HepG2 (cell line): Measurements from ENCODE around the gene DCST2. TPM values are rescaled to one million over a fixed set of nuclear protein-coding genes. Genes with fewer than 3 reads are reported as not detected.

Experiments
- ARID2 ChIP-seq: sonication (generic); formaldehyde crosslinking; IDR thresholded peaks from 2 replicates; pipeline ENCODE4 v1.8.1; 2022; ENCODE audit warnings: mild to moderate bottlenecking, missing genetic modification reagents, borderline replicate concordance
- CBFB ChIP-seq: sonication (generic); formaldehyde crosslinking; IDR thresholded peaks from 2 replicates; pipeline ENCODE4 v1.4.0; 2020; ENCODE audit warnings: missing genetic modification reagents
- CREM ChIP-seq, 2 experiments: sonication (generic) in 1 of 2; formaldehyde crosslinking in 1 of 2; IDR thresholded peaks; 2 replicates each; pipeline versions ENCODE4 v1.4.0 to v1.6.1; 2016 to 2020; ENCODE audit warnings: antibody characterized with exemption in 1 of 2, mild to moderate bottlenecking in 1 of 2, missing genetic modification reagents in 1 of 2
- GLI4 ChIP-seq: sonication (generic); formaldehyde crosslinking; IDR thresholded peaks from 2 replicates; pipeline ENCODE4 v1.5.1; 2020; ENCODE audit warnings: missing genetic modification reagents, mild to moderate bottlenecking, moderate library complexity, borderline replicate concordance
- KLF9 ChIP-seq: IDR thresholded peaks from 2 replicates; pipeline ENCODE4 v1.6.1; 2016; ENCODE audit warnings: low read depth
- MAF1 ChIP-seq: sonication (generic); formaldehyde crosslinking; IDR thresholded peaks from 2 replicates; pipeline ENCODE4 v1.5.0; 2020; ENCODE audit warnings: missing genetic modification reagents, borderline replicate concordance
- NRL ChIP-seq: sonication (generic); formaldehyde crosslinking; IDR thresholded peaks from 2 replicates; pipeline ENCODE4 v1.5.0; 2020; ENCODE audit warnings: missing genetic modification reagents, mild to moderate bottlenecking, moderate library complexity, borderline replicate concordance
- REXO4 ChIP-seq: sonication (generic); formaldehyde crosslinking; IDR thresholded peaks from 2 replicates; pipeline ENCODE4 v1.8.0; 2022; ENCODE audit warnings: missing genetic modification reagents, mild to moderate bottlenecking, borderline replicate concordance
- RORA ChIP-seq: sonication (generic); formaldehyde crosslinking; IDR thresholded peaks from 2 replicates; pipeline ENCODE4 v1.5.0; 2020; ENCODE audit warnings: mild to moderate bottlenecking, missing genetic modification reagents, moderate library complexity
- TSC22D2 ChIP-seq: sonication (generic); formaldehyde crosslinking; IDR thresholded peaks from 2 replicates; pipeline ENCODE4 v1.5.1; 2020; ENCODE audit warnings: missing genetic modification reagents, mild to moderate bottlenecking, borderline replicate concordance
- U2AF2 ChIP-seq: fragments of 200-400 bp; formaldehyde crosslinking; IDR thresholded peaks from 2 replicates; pipeline ENCODE4 v1.6.1; 2017; ENCODE audit warnings: low read depth, mild to moderate bottlenecking, low read length
- WIZ ChIP-seq: sonication (generic); formaldehyde crosslinking; IDR thresholded peaks from 2 replicates; pipeline ENCODE4 v1.5.1; 2020; ENCODE audit warnings: mild to moderate bottlenecking, missing genetic modification reagents
- YEATS4 ChIP-seq: sonication (generic); formaldehyde crosslinking; IDR thresholded peaks from 2 replicates; pipeline ENCODE4 v1.4.0; 2020; ENCODE audit warnings: missing genetic modification reagents, borderline replicate concordance
- ZFP36 ChIP-seq: fragments of 150-350 bp; IDR thresholded peaks from 2 replicates; pipeline ENCODE4 v1.6.1; 2018; ENCODE audit warnings: borderline replicate concordance, low read length, low read depth; ENCODE audit not compliant: partially characterized antibody
- ZNF101 ChIP-seq: sonication (generic); formaldehyde crosslinking; IDR thresholded peaks from 2 replicates; pipeline ENCODE4 v1.4.0; 2020; ENCODE audit warnings: mild to moderate bottlenecking, low read depth, missing genetic modification reagents, borderline replicate concordance
- ZNF441 ChIP-seq: sonication (generic); formaldehyde crosslinking; IDR thresholded peaks from 2 replicates; pipeline ENCODE4 v1.7.0; 2021; ENCODE audit warnings: missing genetic modification reagents, borderline replicate concordance
- ZNF772 ChIP-seq: sonication (generic); formaldehyde crosslinking; IDR thresholded peaks from 2 replicates; pipeline ENCODE4 v1.5.0; 2020; ENCODE audit warnings: mild to moderate bottlenecking, missing genetic modification reagents
- ZNF775 ChIP-seq: sonication (generic); formaldehyde crosslinking; IDR thresholded peaks from 2 replicates; pipeline ENCODE4 v1.4.0; 2020; ENCODE audit warnings: missing genetic modification reagents, mild to moderate bottlenecking, moderate library complexity, borderline replicate concordance
- ZSCAN29 ChIP-seq: sonication (generic); formaldehyde crosslinking; conservative IDR thresholded peaks from 2 replicates; pipeline ENCODE4 v1.4.0; 2020; ENCODE audit warnings: mild to moderate bottlenecking, missing genetic modification reagents
- polyA plus RNA-seq, 8 experiments: library from polyadenylated mRNA; depleted of rRNA in 3 of 8; stranded (reverse) in 7 of 8; unstranded in 1 of 8; fragments of >200 nt; fragmentation: Illumina TruSeq in 4 of 8; extraction: Trizol in 4 of 8; gene quantifications; 2 replicates each; pipeline versions ENCODE4 v1.2.1 to v1.2.3, GENCODE V29; 2011 to 2016; ENCODE audit warnings: low read depth in 4 of 8, missing spikeins in 1 of 8, mixed read lengths in 1 of 8; ENCODE audit not compliant: insufficient read depth in 1 of 8
- total RNA-seq, 5 experiments: library from RNA; depleted of rRNA; stranded (reverse); fragments of >200 nt; fragmentation: Illumina TruSeq; extraction: Trizol; gene quantifications; 2 replicates each; pipeline ENCODE4 v1.2.3, GENCODE V29; 2016; ENCODE audit warnings: low read depth in 1 of 5
- TF ChIP-seq, protein P1 (sequence below): sonication (generic); formaldehyde crosslinking; IDR thresholded peaks from 2 replicates; pipeline ENCODE4 v1.8.0; 2022; ENCODE audit warnings: missing genetic modification reagents, low read depth, mild to moderate bottlenecking, borderline replicate concordance
- TF ChIP-seq, protein P2 (sequence below): sonication (generic); formaldehyde crosslinking; IDR thresholded peaks from 2 replicates; pipeline ENCODE4 v1.8.1; 2023; ENCODE audit warnings: mild to moderate bottlenecking, inconsistent platforms, moderate library complexity, missing genetic modification reagents, borderline replicate concordance
- TF ChIP-seq, protein P3 (sequence below): sonication (generic); formaldehyde crosslinking; IDR thresholded peaks from 2 replicates; pipeline ENCODE4 v1.9.0; 2022; ENCODE audit warnings: missing genetic modification reagents, mild to moderate bottlenecking, borderline replicate concordance
- TF ChIP-seq, protein P4 (sequence below): sonication (generic); formaldehyde crosslinking; IDR thresholded peaks from 2 replicates; pipeline ENCODE4 v1.9.0; 2022; ENCODE audit warnings: low read depth, missing genetic modification reagents

The DCST2 gene
- total and polyA plus RNA-seq, 2 of the 13 experiments (the other 11 are each of a cell fraction or from before 2014, with no cell fraction given), result 0.74 TPM; not detected in 1

DNA sequence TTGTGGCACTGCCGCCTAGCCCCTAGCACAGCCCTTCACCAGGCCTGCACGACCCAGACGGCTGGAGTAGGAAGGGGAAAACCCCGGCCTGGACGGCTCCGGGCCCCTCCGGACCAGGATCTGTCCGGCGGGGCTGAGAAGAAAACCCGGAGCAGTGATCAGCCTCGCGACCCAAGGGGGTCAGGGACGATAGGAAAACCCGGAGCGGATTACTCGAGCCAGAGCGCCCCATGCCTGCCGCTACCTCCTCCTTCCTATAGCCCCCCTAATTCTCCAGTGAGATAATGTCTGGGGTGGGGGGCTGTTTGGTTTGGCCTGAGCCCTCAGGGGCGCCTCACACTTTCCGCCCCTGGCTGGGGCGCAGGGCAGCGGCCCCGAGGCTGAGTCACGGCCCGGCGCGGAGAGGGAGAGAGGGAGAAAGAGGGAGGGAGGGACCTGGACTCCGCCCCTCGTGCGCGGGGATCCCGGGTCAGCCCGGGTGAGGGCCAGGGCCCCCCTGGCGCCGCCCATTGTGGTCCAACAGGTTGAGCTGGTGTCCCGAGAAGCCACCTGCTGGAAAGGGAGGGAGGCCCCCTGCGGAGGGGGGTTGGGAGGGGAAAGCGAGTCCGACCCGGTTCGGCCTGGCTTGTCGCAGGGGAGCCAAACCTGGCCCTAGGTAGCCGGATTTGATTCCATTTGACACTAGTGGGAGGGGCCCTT is 32.7 kb downstream of the DCST2 start (continued):
- TF ChIP-seq ZNF772 (no peak; the same call in 1 of the 2 replicates), REXO4 (CRISPR knock-in tag) (no peak), ZSCAN29 (CRISPR knock-in tag) (peak; percentile 55; the same call in 1 of the 2 replicates), CREM (IDR thresholded peaks at IDR 0.05) (peak; percentile 39; the same call in 1 of the 2 replicates), CREM (CRISPR knock-in tag; IDR thresholded peaks at IDR 0.05) (no peak), RORA (CRISPR knock-in tag) (no peak), ZNF441 (CRISPR knock-in tag) (peak; percentile 37; the same call in 1 of the 2 replicates), ZNF775 (CRISPR knock-in tag) (0 out of 2 replicates have a peak, but pooled peaks have one; percentile 70), ZFP36 (no peak), YEATS4 (CRISPR knock-in tag) (peak; percentile 69; the same call in 1 of the 2 replicates), GLI4 (CRISPR knock-in tag) (no peak), CBFB (CRISPR knock-in tag) (peak; percentile 73; the same call in 1 of the 2 replicates), TSC22D2 (CRISPR knock-in tag) (0 out of 2 replicates have a peak, but pooled peaks have one; percentile 41), ARID2 (CRISPR knock-in tag) (peak; percentile 83; the same call in 1 of the 2 replicates), NRL (CRISPR knock-in tag) (peak; percentile 67; the same call in 1 of the 2 replicates), ZNF101 (CRISPR knock-in tag) (no peak), MAF1 (CRISPR knock-in tag) (no peak), U2AF2 (no peak), KLF9 (CRISPR knock-in tag) (no peak), WIZ (CRISPR knock-in tag) (no peak)
- TF ChIP-seq, protein P1, sequence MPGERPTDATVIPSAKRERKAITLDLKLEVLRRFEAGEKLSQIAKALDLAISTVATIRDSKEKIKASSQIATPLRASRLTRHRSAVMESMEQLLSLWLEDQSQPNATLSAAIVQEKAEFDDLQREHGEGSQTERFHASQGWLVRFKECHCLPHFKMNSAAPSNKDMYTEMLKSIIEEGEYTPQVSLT, result no peak
- TF ChIP-seq, protein P2, sequence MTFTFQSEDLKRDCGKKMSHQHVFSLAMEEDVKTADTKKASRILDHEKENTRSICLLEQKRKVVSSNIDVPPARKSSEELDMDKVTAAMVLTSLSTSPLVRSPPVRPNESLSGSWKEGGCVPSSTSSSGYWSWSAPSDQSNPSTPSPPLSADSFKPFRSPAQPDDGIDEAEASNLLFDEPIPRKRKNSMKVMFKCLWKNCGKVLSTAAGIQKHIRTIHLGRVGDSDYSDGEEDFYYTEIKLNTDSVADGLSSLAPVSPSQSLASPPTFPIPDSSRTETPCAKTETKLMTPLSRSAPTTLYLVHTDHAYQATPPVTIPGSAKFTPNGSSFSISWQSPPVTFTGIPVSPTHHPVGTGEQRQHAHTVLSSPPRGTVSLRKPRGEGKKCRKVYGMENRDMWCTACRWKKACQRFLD (CRISPR knock-in tag), result no peak
- TF ChIP-seq, protein P3, sequence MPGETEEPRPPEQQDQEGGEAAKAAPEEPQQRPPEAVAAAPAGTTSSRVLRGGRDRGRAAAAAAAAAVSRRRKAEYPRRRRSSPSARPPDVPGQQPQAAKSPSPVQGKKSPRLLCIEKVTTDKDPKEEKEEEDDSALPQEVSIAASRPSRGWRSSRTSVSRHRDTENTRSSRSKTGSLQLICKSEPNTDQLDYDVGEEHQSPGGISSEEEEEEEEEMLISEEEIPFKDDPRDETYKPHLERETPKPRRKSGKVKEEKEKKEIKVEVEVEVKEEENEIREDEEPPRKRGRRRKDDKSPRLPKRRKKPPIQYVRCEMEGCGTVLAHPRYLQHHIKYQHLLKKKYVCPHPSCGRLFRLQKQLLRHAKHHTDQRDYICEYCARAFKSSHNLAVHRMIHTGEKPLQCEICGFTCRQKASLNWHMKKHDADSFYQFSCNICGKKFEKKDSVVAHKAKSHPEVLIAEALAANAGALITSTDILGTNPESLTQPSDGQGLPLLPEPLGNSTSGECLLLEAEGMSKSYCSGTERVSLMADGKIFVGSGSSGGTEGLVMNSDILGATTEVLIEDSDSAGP, result peak; percentile 79; the same call in 1 of the 2 replicates
- TF ChIP-seq, protein P4, sequence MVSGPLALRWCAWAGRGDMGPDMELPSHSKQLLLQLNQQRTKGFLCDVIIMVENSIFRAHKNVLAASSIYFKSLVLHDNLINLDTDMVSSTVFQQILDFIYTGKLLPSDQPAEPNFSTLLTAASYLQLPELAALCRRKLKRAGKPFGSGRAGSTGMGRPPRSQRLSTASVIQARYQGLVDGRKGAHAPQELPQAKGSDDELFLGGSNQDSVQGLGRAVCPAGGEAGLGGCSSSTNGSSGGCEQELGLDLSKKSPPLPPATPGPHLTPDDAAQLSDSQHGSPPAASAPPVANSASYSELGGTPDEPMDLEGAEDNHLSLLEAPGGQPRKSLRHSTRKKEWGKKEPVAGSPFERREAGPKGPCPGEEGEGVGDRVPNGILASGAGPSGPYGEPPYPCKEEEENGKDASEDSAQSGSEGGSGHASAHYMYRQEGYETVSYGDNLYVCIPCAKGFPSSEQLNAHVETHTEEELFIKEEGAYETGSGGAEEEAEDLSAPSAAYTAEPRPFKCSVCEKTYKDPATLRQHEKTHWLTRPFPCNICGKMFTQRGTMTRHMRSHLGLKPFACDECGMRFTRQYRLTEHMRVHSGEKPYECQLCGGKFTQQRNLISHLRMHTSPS, result no peak; the same call in none of the 2 replicates
